H1 (cell line): ENCODE results near the gene NUDT3.

Source experiments
- ATF3 ChIP-seq: IDR thresholded peaks from 2 replicates; pipeline ENCODE4 v1.6.1; 2011; ENCODE audit warnings: low read depth, mild to moderate bottlenecking, low read length; ENCODE audit not compliant: insufficient read depth
- EZH2 ChIP-seq: fragments of 200-600 bp; sonication (generic); IDR thresholded peaks from 2 replicates; pipeline ENCODE4 v1.7.1; 2012; ENCODE audit warnings: low read depth, mild to moderate bottlenecking, moderate library complexity, low read length, inconsistent platforms; ENCODE audit not compliant: severe bottlenecking
- GTF2F1 ChIP-seq: IDR thresholded peaks from 2 replicates; pipeline ENCODE4 v1.6.1; 2012; ENCODE audit warnings: low read depth, low read length, improper control_type of control experiment, borderline replicate concordance
- HDAC6 ChIP-seq: IDR thresholded peaks from one replicate; pipeline ENCODE4 v1.7.1; 2012; ENCODE audit warnings: low read depth, mild to moderate bottlenecking, inconsistent platforms, low read length, moderate library complexity
- JUND ChIP-seq: IDR thresholded peaks from 2 replicates; pipeline ENCODE4 v1.6.1; 2011; ENCODE audit warnings: mild to moderate bottlenecking, improper control_type of control experiment, low read length
- MAX ChIP-seq: IDR thresholded peaks from 2 replicates; pipeline ENCODE4 v1.6.1; 2012; ENCODE audit warnings: inconsistent platforms
- RAD21 ChIP-seq, 2 experiments: IDR thresholded peaks in 1 of 2; conservative IDR thresholded peaks in 1 of 2; 2 replicates each; pipeline ENCODE4 v1.6.1; 2011; ENCODE audit warnings: low read depth in 2 of 2, low read length in 2 of 2, improper control_type of control experiment in 1 of 2, inconsistent platforms in 1 of 2, mild to moderate bottlenecking in 1 of 2, moderate library complexity in 1 of 2
- TEAD4 ChIP-seq: IDR thresholded peaks from 2 replicates; pipeline ENCODE4 v1.6.1; 2012; ENCODE audit warnings: low read depth, low read length, inconsistent platforms, mixed read lengths
- TF ChIP-seq, protein P1 (sequence below), 3 experiments: IDR thresholded peaks; 1 replicate in 2 of 3; 2 replicates in 1 of 3; pipeline versions ENCODE4 v1.5.1 to v1.6.1; 2011; ENCODE audit warnings: low read length in 3 of 3, mild to moderate bottlenecking in 3 of 3, inconsistent platforms in 2 of 3, low read depth in 1 of 3, moderate library complexity in 1 of 3; ENCODE audit not compliant: insufficient read depth in 1 of 3; ENCODE audit errors: control extremely low read depth in 1 of 3

- TF ChIP-seq EZH2 (no peak), TEAD4 (no peak), JUND (no peak), MAX (no peak), GTF2F1 (no peak), RAD21 (IDR thresholded peaks at IDR 0.05 in 1 of 2, conservative IDR thresholded peaks at IDR 0.05 in 1 of 2; ENCODE audit: low read depth in 2 of 2, low read length in 2 of 2) (no peak), HDAC6 (no peak), ATF3 (no peak)
- TF ChIP-seq, protein P1, sequence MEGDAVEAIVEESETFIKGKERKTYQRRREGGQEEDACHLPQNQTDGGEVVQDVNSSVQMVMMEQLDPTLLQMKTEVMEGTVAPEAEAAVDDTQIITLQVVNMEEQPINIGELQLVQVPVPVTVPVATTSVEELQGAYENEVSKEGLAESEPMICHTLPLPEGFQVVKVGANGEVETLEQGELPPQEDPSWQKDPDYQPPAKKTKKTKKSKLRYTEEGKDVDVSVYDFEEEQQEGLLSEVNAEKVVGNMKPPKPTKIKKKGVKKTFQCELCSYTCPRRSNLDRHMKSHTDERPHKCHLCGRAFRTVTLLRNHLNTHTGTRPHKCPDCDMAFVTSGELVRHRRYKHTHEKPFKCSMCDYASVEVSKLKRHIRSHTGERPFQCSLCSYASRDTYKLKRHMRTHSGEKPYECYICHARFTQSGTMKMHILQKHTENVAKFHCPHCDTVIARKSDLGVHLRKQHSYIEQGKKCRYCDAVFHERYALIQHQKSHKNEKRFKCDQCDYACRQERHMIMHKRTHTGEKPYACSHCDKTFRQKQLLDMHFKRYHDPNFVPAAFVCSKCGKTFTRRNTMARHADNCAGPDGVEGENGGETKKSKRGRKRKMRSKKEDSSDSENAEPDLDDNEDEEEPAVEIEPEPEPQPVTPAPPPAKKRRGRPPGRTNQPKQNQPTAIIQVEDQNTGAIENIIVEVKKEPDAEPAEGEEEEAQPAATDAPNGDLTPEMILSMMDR (IDR thresholded peaks at IDR 0.05; ENCODE audit: control extremely low read depth in 1 of 3, insufficient read depth in 1 of 3, low read depth in 1 of 3, low read length in 3 of 3), result no peak
Observed at GRCh38 chr6:34289137-34289536, 103.3 kb downstream of the NUDT3 start.
